CD4-positive, alpha-beta T cell treated with Interleukin-10 for 1 hour (primary cell): ENCODE results near the gene TPD52L1.
"Not testable (repeated sequence)": the region's sequence is repeated elsewhere in the genome, so short reads cannot be mapped to it uniquely, and the experiment has no call there.

Experiments used
- DNase-seq: peaks from one replicate; pipeline ENCODE4 v3.0.0-alpha.2; 2020

TPD52L1 gene

GRCh38 chr6:125279961-125280360 lies 126.4 kb downstream of the TPD52L1 start:
- no peak for DNase-seq

GRCh38 chr6:125280370-125281035 lies 126.9 kb downstream of the TPD52L1 start:
- DNase-seq, result not testable (repeated sequence)

GRCh38 chr6:125282470-125282869 lies 128.9 kb downstream of the TPD52L1 start:
- not testable (repeated sequence) for DNase-seq

GRCh38 chr6:125285353-125285752 lies 131.8 kb downstream of the TPD52L1 start:
- DNase-seq, result no peak

GRCh38 chr6:125285936-125286335 lies 132.4 kb downstream of the TPD52L1 start:
- no peak for DNase-seq

- no peak for DNase-seq
Measured at GRCh38 chr6:125287718-125288117, 134.1 kb downstream of the TPD52L1 start.

- DNase-seq, result no peak
Measured at GRCh38 chr6:125293587-125293986, 140.0 kb downstream of the TPD52L1 start.

- DNase-seq, result no peak
Measured at GRCh38 chr6:125294036-125294435, 140.5 kb downstream of the TPD52L1 start.

GRCh38 chr6:125294925-125295324 lies 141.4 kb downstream of the TPD52L1 start:
- no peak for DNase-seq

GRCh38 chr6:125296471-125296870 lies 142.9 kb downstream of the TPD52L1 start:
- DNase-seq, result no peak

- peak; percentile 32 for DNase-seq
Measured at GRCh38 chr6:125299257-125299656, 145.7 kb downstream of the TPD52L1 start.

- no peak for DNase-seq
Measured at GRCh38 chr6:125300992-125301434, 147.4 kb downstream of the TPD52L1 start.

- DNase-seq, result peak; percentile 43
Measured at GRCh38 chr6:125301435-125302391, 148.1 kb downstream of the TPD52L1 start, which contains the start of gene HDDC2. Gene HDDC2 (minus strand): TSS chr6:125301967. CDS start chr6:125301932, 35 bp downstream.

GRCh38 chr6:125302840-125303511 lies 149.4 kb downstream of the TPD52L1 start:
- peak; percentile 33 for DNase-seq

- no peak for DNase-seq
Measured at GRCh38 chr6:125303512-125303854, 149.9 kb downstream of the TPD52L1 start.

- no peak for DNase-seq
Measured at GRCh38 chr6:125304970-125305660, 151.5 kb downstream of the TPD52L1 start.

- DNase-seq, result no peak
Measured at GRCh38 chr6:125306756-125307149, 153.2 kb downstream of the TPD52L1 start.

GRCh38 chr6:125307150-125307838 lies 153.7 kb downstream of the TPD52L1 start:
- DNase-seq, result no peak

GRCh38 chr6:125307964-125308615 lies 154.5 kb downstream of the TPD52L1 start:
- no peak for DNase-seq

- DNase-seq, result peak; percentile 68
Measured at GRCh38 chr6:125310994-125311649, 157.5 kb downstream of the TPD52L1 start.

GRCh38 chr6:125312478-125312877 lies 158.9 kb downstream of the TPD52L1 start:
- no peak for DNase-seq
